GM18508 (cell line): ENCODE measurements around the gene MSL1.

ENCODE experiments used
- ATAC-seq: cut with Tn5 transposase; IDR thresholded peaks from one replicate; pipeline ENCODE4 v1.9.1; 2021; ENCODE audit warnings: moderate number of reproducible peaks; ENCODE audit not compliant: insufficient read depth, unreplicated experiment

MSL1 gene

GRCh38 chr17:40103071-40103661, 18.6 kb upstream of the MSL1 start:
- no peak for ATAC-seq

- no peak for ATAC-seq
Observed at GRCh38 chr17:40103688-40104087, 18.1 kb upstream of the MSL1 start.

- no peak for ATAC-seq
Observed at GRCh38 chr17:40104594-40105486, 16.9 kb upstream of the MSL1 start.

- no peak for ATAC-seq
Observed at GRCh38 chr17:40105861-40106759, 15.7 kb upstream of the MSL1 start.

- no peak for ATAC-seq
Observed at GRCh38 chr17:40106760-40107521, 14.8 kb upstream of the MSL1 start.

- no peak for ATAC-seq
Observed at GRCh38 chr17:40107522-40108174, 14.1 kb upstream of the MSL1 start.

GRCh38 chr17:40108970-40109824, 12.6 kb upstream of the MSL1 start:
- no peak for ATAC-seq

- ATAC-seq: no peak
Observed at GRCh38 chr17:40110026-40110845, 11.5 kb upstream of the MSL1 start.

GRCh38 chr17:40111221-40112128, 10.3 kb upstream of the MSL1 start:
- no peak for ATAC-seq

GRCh38 chr17:40112191-40112711, 9.5 kb upstream of the MSL1 start:
- no peak for ATAC-seq

GRCh38 chr17:40112718-40113109, 9.1 kb upstream of the MSL1 start:
- no peak for ATAC-seq

GRCh38 chr17:40113110-40113906, 8.5 kb upstream of the MSL1 start:
- peak; percentile 73 for ATAC-seq

- no peak for ATAC-seq
Observed at GRCh38 chr17:40113907-40114245, 7.9 kb upstream of the MSL1 start.

GRCh38 chr17:40115101-40115436, 6.7 kb upstream of the MSL1 start:
- no peak for ATAC-seq

GRCh38 chr17:40122136-40122998, 596 bp downstream of the MSL1 start:
- ATAC-seq: no peak
